GM19238 (cell line): ENCODE results near the gene RNF39.
A peak's percentile ranks its signal among the peaks of the same experiment; 100 is the strongest.
"Not testable (repeated sequence)": the region's sequence is repeated elsewhere in the genome, so short reads cannot be mapped to it uniquely, and the experiment has no call there.

ENCODE experiments used
- DNase-seq: peaks from one replicate; pipeline ENCODE4 v3.0.0; 2011; ENCODE audit warnings: low spot score; ENCODE audit not compliant: insufficient read length

The RNF39 gene

GRCh38 chr6:30062471-30063178, 12.9 kb downstream of the RNF39 start:
- no peak for DNase-seq

GRCh38 chr6:30061858-30062458, 13.6 kb downstream of the RNF39 start:
- no peak for DNase-seq

GRCh38 chr6:30061092-30061857, 14.3 kb downstream of the RNF39 start, which contains the start of gene POLR1H:
POLR1H (plus strand) TSS chr6:30061265; CDS start chr6:30061525, 260 bp downstream.
- DNase-seq: peak; percentile 81

GRCh38 chr6:30060606-30061091, 14.9 kb downstream of the RNF39 start:
- DNase-seq: no peak

GRCh38 chr6:30055513-30055912, 20.1 kb downstream of the RNF39 start:
- DNase-seq: no peak

- DNase-seq: no peak
These were observed 21.9 kb downstream of the RNF39 start for GRCh38 chr6:30053682-30054081.

- no peak for DNase-seq
These were observed 28.3 kb downstream of the RNF39 start for GRCh38 chr6:30047220-30047619.

- no peak for DNase-seq
These were observed 30.9 kb downstream of the RNF39 start for GRCh38 chr6:30044630-30045029.

- no peak for DNase-seq
These were observed 31.8 kb downstream of the RNF39 start for GRCh38 chr6:30043744-30044143.

GRCh38 chr6:30042914-30043313, 32.7 kb downstream of the RNF39 start:
- no peak for DNase-seq

GRCh38 chr6:30042476-30042875, 33.1 kb downstream of the RNF39 start:
- no peak for DNase-seq

- no peak for DNase-seq
These were observed 33.7 kb downstream of the RNF39 start for GRCh38 chr6:30041821-30042220.

- DNase-seq: no peak
These were observed 34.3 kb downstream of the RNF39 start for GRCh38 chr6:30041221-30041620.

- no peak for DNase-seq
These were observed 38.3 kb downstream of the RNF39 start for GRCh38 chr6:30037182-30037788.

- no peak for DNase-seq
These were observed 39.8 kb downstream of the RNF39 start for GRCh38 chr6:30035784-30036183.

- not testable (repeated sequence) for DNase-seq
These were observed 42.1 kb downstream of the RNF39 start for GRCh38 chr6:30033440-30033839.

GRCh38 chr6:30031381-30031780, 44.2 kb downstream of the RNF39 start:
- DNase-seq: no peak

GRCh38 chr6:30029588-30029987, 46.0 kb downstream of the RNF39 start:
- no peak for DNase-seq

GRCh38 chr6:30025186-30025585, 50.4 kb downstream of the RNF39 start:
- DNase-seq: no peak

GRCh38 chr6:30022712-30023111, 52.9 kb downstream of the RNF39 start:
- not testable (repeated sequence) for DNase-seq

- DNase-seq: no peak
These were observed 53.4 kb downstream of the RNF39 start for GRCh38 chr6:30022189-30022588.

GRCh38 chr6:30020626-30021025, 54.9 kb downstream of the RNF39 start:
- DNase-seq: no peak
